ENCODE results near the gene PRR30. TPM values are rescaled to one million over a fixed set of nuclear protein-coding genes. Genes with fewer than 3 reads are reported as not detected.

Gene PRR30
- total and polyA plus RNA-seq, 2 experiments from 2014 or later = not detected

DNA sequence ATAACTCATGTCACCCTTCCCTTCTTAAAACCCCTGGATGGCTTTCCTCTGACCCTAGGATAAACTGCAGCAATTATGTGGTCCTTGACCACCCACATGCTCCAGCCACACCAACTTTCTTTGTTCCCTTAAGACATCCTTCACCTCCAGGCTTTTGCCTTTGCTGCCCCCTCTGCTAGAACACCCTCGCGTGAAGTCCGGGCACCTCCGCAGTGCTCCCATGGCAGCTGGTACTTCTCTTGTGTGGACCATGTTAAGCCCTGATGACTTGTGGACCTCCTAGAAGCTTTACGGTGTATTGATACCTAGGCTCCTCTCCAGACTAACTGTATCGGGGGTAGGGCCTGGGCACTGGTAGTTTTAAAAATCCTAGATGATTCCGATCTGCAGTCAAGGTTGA, 16.4 kb downstream of the PRR30 start (continued):
- TF ChIP-seq, protein P1, sequence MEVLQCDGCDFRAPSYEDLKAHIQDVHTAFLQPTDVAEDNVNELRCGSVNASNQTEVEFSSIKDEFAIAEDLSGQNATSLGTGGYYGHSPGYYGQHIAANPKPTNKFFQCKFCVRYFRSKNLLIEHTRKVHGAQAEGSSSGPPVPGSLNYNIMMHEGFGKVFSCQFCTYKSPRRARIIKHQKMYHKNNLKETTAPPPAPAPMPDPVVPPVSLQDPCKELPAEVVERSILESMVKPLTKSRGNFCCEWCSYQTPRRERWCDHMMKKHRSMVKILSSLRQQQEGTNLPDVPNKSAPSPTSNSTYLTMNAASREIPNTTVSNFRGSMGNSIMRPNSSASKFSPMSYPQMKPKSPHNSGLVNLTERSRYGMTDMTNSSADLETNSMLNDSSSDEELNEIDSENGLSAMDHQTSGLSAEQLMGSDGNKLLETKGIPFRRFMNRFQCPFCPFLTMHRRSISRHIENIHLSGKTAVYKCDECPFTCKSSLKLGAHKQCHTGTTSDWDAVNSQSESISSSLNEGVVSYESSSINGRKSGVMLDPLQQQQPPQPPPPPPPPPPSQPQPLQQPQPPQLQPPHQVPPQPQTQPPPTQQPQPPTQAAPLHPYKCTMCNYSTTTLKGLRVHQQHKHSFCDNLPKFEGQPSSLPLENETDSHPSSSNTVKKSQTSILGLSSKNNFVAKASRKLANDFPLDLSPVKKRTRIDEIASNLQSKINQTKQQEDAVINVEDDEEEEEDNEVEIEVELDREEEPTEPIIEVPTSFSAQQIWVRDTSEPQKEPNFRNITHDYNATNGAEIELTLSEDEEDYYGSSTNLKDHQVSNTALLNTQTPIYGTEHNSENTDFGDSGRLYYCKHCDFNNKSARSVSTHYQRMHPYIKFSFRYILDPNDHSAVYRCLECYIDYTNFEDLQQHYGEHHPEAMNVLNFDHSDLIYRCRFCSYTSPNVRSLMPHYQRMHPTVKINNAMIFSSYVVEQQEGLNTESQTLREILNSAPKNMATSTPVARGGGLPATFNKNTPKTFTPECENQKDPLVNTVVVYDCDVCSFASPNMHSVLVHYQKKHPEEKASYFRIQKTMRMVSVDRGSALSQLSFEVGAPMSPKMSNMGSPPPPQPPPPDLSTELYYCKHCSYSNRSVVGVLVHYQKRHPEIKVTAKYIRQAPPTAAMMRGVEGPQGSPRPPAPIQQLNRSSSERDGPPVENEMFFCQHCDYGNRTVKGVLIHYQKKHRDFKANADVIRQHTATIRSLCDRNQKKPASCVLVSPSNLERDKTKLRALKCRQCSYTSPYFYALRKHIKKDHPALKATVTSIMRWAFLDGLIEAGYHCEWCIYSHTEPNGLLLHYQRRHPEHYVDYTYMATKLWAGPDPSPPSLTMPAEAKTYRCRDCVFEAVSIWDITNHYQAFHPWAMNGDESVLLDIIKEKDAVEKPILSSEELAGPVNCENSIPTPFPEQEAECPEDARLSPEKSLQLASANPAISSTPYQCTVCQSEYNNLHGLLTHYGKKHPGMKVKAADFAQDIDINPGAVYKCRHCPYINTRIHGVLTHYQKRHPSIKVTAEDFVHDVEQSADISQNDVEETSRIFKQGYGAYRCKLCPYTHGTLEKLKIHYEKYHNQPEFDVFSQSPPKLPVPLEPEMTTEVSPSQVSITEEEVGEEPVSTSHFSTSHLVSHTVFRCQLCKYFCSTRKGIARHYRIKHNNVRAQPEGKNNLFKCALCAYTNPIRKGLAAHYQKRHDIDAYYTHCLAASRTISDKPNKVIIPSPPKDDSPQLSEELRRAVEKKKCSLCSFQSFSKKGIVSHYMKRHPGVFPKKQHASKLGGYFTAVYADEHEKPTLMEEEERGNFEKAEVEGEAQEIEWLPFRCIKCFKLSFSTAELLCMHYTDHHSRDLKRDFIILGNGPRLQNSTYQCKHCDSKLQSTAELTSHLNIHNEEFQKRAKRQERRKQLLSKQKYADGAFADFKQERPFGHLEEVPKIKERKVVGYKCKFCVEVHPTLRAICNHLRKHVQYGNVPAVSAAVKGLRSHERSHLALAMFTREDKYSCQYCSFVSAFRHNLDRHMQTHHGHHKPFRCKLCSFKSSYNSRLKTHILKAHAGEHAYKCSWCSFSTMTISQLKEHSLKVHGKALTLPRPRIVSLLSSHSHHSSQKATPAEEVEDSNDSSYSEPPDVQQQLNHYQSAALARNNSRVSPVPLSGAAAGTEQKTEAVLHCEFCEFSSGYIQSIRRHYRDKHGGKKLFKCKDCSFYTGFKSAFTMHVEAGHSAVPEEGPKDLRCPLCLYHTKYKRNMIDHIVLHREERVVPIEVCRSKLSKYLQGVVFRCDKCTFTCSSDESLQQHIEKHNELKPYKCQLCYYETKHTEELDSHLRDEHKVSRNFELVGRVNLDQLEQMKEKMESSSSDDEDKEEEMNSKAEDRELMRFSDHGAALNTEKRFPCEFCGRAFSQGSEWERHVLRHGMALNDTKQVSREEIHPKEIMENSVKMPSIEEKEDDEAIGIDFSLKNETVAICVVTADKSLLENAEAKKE (CRISPR knock-in tag; IDR thresholded peaks at IDR 0.05) = no peak
- TF ChIP-seq CREB1 (CRISPR knock-in tag; IDR thresholded peaks at IDR 0.05; ENCODE audit: low read depth) = no peak
- TF ChIP-seq EZH2 (IDR thresholded peaks at IDR 0.05; ENCODE audit: low read depth, unreplicated experiment) = no peak
- TF ChIP-seq, protein P2, sequence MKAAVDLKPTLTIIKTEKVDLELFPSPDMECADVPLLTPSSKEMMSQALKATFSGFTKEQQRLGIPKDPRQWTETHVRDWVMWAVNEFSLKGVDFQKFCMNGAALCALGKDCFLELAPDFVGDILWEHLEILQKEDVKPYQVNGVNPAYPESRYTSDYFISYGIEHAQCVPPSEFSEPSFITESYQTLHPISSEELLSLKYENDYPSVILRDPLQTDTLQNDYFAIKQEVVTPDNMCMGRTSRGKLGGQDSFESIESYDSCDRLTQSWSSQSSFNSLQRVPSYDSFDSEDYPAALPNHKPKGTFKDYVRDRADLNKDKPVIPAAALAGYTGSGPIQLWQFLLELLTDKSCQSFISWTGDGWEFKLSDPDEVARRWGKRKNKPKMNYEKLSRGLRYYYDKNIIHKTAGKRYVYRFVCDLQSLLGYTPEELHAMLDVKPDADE (IDR thresholded peaks at IDR 0.05) = no peak
- no peak for TF ChIP-seq EZH2phosphoT487 (IDR thresholded peaks at IDR 0.05; ENCODE audit: unreplicated experiment)

DNA sequence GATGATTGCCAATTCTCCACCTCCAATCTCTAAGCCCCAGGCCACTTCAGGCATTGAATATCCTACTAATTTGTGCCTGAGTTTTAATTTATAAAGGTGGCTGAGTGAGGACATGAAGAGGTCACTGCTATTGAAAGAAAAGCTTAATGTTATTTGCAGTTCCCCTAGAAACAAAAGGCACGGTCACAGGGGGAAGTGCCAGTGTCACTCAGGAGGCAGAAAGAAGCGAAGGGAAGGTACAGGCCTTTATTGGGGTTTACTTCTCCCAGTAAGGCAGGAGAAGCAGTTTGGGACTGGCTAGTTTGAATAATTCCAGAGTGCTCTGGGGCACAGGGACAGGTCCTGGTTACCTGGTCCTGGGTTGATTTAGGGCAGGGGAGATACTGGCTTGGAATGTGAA, 17.3 kb downstream of the PRR30 start:
- H3K4me3 Mint-ChIP-seq = no peak overlapping the region
- ATAC-seq (no peak), DNase-seq (ENCODE audit: low spot score) (no peak)
- Histone ChIP-seq H3K9me2 (ENCODE audit: insufficient read depth) (no peaks in the 10 kb centered on the region), H3K4me2 (no peak overlapping the region), H4K20me1 (replicated peaks; ENCODE audit: insufficient read depth) (no peaks in the 10 kb centered on the region), H3K27ac (ENCODE audit: low read depth) (no peak overlapping the region), H3K4me1 (ENCODE audit: insufficient read depth) (peaks cover 20% of the 10 kb centered on the region), H3F3A (replicated peaks; ENCODE audit: low read depth) (peaks cover 9% of the 10 kb centered on the region; the same call in 1 of the 2 replicates), H3K27me3 (ENCODE audit: insufficient read depth) (peaks cover 72% of the 10 kb centered on the region), H3K79me2 (replicated peaks; ENCODE audit: insufficient read depth) (no peaks in the 10 kb centered on the region), H3K4me3 (no peak overlapping the region), H2AFZ (no peak overlapping the region), H3K36me3 (ENCODE audit: insufficient read depth) (no peaks in the 10 kb centered on the region)
- no peak overlapping the region for H3K27ac Mint-ChIP-seq
- peaks cover 55% of the 10 kb centered on the region for H3K27me3 Mint-ChIP-seq (ENCODE audit: insufficient read depth, low read depth, poor library complexity)
- H3K9me3 Mint-ChIP-seq = no peaks in the 10 kb centered on the region
- H3K36me3 Mint-ChIP-seq (ENCODE audit: low read depth) = no peaks in the 10 kb centered on the region; the same call in 2 of the 3 replicates
- H3K4me1 Mint-ChIP-seq = peaks cover 20% of the 10 kb centered on the region
- TF ChIP-seq, protein P2 (IDR thresholded peaks at IDR 0.05) = no peak
- TF ChIP-seq CREB1 (CRISPR knock-in tag; IDR thresholded peaks at IDR 0.05; ENCODE audit: low read depth) (no peak), NANOG (IDR thresholded peaks at IDR 0.05; ENCODE audit: borderline replicate concordance) (no peak), POLR2AphosphoS5 (IDR thresholded peaks at IDR 0.05; ENCODE audit: low read depth) (no peak)
- TF ChIP-seq, protein P1 (CRISPR knock-in tag; IDR thresholded peaks at IDR 0.05) = no peak
